Chondrocyte (in vitro differentiated cells): ENCODE results near the gene TUBB. TPM values are rescaled to one million over a fixed set of nuclear protein-coding genes. Genes with fewer than 3 reads are reported as not detected.

Experiments
- DNase-seq: peaks from one replicate; pipeline ENCODE4 v3.0.0; 2021; ENCODE audit warnings: mixed read lengths, low spot score
- H3K27ac Mint-ChIP-seq: one replicate; pipeline ENCODE4 v1.8.0; 2021; ENCODE audit warnings: mild to moderate bottlenecking, moderate library complexity, mixed read lengths; ENCODE audit not compliant: unreplicated experiment
- H3K27me3 Mint-ChIP-seq: 2 replicates; pipeline ENCODE4 v1.8.0; 2021; ENCODE audit warnings: low read depth, mixed read lengths
- H3K36me3 Mint-ChIP-seq: 2 replicates; pipeline ENCODE4 v1.8.0; 2021; ENCODE audit warnings: low read depth, mixed read lengths
- H3K4me1 Mint-ChIP-seq: 2 replicates; pipeline ENCODE4 v1.8.0; 2021; ENCODE audit warnings: low read depth, mild to moderate bottlenecking, mixed read lengths
- H3K4me3 Mint-ChIP-seq: one replicate; pipeline ENCODE4 v1.8.0; 2021; ENCODE audit warnings: mild to moderate bottlenecking, moderate library complexity, mixed read lengths; ENCODE audit not compliant: unreplicated experiment
- H3K9me3 Mint-ChIP-seq: 2 replicates; pipeline ENCODE4 v1.8.0; 2021; ENCODE audit warnings: low read depth, mixed read lengths
- total RNA-seq: library from RNA; stranded (reverse); gene quantifications from 3 replicates; pipeline ENCODE4 v1.2.1, GENCODE V29; 2021
- TF ChIP-seq, protein P1 (sequence below): fragments of 200-600 bp; sonication (generic); IDR thresholded peaks from 2 replicates; pipeline ENCODE4 v1.5.0; 2021; ENCODE audit warnings: antibody characterized with exemption, mild to moderate bottlenecking, moderate library complexity

TUBB gene
- total RNA-seq, 1 donor from 2014 or later: 681 TPM

DNA sequence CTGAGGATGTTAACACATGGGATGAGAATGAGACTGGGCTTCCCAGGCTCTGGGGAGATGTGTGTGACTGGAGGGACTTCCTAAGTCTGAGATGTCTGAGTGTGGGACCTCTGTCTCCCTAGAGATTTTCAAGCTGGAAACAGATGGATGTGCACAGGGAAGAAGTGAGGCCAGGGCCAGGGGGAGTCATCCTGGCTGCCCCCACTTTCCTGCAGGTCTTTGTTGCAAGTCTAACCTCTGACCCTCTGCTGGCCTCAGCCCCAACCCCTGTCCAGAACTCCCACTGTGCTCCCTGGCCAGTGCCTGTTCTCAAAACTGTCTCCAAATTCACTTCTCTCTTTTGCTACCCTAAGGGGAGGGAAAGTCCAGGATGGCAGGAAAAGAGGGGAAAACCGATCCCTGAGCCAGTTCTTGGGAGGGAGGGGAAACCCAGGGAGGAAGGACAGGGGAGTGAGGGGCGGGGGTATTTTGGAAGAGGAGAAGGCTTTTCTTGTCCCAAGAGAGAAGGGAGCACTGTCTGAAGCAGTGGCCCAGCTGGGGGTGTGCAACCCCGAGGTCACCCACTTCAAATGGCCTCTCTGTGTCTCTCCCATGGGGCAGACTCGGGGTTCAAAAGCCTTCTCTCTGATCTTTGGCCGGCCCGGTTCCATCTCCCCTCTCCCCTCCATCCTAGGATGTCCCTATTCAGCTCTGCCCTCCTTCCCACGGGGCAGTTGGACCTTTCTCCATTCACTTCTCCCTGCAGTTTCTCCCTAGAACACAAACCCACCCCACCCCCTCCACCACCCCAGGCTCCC is 36.8 kb upstream of the TUBB start:
- Mint-ChIP-seq H3K27ac (peak overlapping the region; percentile 97), H3K4me1 (peaks cover 66% of the 10 kb centered on the region), H3K9me3 (no peaks in the 10 kb centered on the region), H3K27me3 (no peaks in the 10 kb centered on the region), H3K36me3 (peaks cover 35% of the 10 kb centered on the region), H3K4me3 (peak overlapping the region; percentile 99)
- no peak for DNase-seq
- TF ChIP-seq, protein P1, sequence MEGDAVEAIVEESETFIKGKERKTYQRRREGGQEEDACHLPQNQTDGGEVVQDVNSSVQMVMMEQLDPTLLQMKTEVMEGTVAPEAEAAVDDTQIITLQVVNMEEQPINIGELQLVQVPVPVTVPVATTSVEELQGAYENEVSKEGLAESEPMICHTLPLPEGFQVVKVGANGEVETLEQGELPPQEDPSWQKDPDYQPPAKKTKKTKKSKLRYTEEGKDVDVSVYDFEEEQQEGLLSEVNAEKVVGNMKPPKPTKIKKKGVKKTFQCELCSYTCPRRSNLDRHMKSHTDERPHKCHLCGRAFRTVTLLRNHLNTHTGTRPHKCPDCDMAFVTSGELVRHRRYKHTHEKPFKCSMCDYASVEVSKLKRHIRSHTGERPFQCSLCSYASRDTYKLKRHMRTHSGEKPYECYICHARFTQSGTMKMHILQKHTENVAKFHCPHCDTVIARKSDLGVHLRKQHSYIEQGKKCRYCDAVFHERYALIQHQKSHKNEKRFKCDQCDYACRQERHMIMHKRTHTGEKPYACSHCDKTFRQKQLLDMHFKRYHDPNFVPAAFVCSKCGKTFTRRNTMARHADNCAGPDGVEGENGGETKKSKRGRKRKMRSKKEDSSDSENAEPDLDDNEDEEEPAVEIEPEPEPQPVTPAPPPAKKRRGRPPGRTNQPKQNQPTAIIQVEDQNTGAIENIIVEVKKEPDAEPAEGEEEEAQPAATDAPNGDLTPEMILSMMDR: no peak

DNA sequence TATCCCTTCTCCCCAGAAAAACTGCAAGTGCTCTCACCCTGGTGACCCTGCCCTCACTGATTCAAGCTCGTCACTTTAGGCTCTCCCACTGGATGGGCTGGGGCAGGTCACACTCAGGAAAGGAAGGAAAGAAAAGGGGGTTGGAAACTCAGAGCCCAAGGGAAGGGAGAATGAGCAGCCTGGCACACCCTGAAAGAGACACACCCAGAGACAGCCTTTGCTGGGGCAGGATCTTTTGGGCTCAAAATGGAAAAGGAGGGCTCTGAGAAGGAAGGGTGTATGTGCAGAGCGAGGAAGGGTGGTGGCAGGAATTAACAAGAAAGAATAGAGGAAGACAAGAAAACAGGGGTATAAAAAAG is 36.2 kb upstream of the TUBB start:
- Mint-ChIP-seq H3K4me1 (peaks cover 66% of the 10 kb centered on the region), H3K4me3 (peak overlapping the region; percentile 99), H3K9me3 (no peaks in the 10 kb centered on the region), H3K27ac (peak overlapping the region; percentile 97), H3K27me3 (no peaks in the 10 kb centered on the region), H3K36me3 (peaks cover 32% of the 10 kb centered on the region)
- TF ChIP-seq, protein P1: no peak
- DNase-seq: no peak

DNA sequence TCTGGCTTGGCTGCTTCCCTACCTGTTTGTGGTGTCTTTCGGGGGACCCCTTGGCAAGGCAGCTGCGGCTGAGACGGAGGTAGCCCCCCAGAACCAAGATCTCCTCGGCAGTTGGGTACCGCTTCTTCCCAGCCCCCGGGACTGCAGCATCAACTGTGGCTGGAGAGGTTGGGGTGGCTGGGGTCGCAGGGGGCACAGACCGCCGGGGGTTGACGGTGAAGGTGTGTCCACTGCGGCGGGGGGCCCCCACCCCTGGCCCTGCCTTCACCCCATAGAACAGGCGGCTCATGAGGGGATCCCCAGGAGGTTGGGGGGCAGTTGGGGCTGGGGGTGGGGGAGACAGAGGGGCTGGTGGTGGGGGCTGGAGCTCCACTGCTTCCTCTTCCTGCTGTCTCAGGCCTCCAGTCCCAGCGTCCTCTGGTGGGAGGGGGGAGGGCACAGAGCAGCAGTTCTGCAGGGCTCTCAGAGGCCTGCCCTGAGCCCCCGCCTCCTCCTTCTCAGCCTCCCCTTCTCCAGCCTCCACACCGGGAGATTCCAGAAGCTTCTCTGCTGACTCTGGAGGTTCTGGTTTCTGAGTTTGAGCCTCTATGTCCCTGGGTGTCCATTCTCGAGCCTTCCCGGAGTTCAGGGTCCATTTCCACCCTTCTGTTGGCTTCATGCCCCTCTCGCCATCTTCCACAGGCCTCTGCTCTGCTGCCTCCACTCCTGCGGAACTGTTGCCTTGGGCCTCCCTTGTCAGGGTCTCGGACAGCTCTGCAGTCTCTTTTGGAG is 35.6 kb upstream of the TUBB start:
- H3K27me3 Mint-ChIP-seq: no peaks in the 10 kb centered on the region
- peaks cover 66% of the 10 kb centered on the region for H3K4me1 Mint-ChIP-seq
- TF ChIP-seq, protein P1: no peak
- no peaks in the 10 kb centered on the region for H3K9me3 Mint-ChIP-seq
- H3K27ac Mint-ChIP-seq: peak overlapping the region; percentile 97
- peaks cover 31% of the 10 kb centered on the region for H3K36me3 Mint-ChIP-seq
- no peak for DNase-seq
- peak overlapping the region; percentile 99 for H3K4me3 Mint-ChIP-seq

DNA sequence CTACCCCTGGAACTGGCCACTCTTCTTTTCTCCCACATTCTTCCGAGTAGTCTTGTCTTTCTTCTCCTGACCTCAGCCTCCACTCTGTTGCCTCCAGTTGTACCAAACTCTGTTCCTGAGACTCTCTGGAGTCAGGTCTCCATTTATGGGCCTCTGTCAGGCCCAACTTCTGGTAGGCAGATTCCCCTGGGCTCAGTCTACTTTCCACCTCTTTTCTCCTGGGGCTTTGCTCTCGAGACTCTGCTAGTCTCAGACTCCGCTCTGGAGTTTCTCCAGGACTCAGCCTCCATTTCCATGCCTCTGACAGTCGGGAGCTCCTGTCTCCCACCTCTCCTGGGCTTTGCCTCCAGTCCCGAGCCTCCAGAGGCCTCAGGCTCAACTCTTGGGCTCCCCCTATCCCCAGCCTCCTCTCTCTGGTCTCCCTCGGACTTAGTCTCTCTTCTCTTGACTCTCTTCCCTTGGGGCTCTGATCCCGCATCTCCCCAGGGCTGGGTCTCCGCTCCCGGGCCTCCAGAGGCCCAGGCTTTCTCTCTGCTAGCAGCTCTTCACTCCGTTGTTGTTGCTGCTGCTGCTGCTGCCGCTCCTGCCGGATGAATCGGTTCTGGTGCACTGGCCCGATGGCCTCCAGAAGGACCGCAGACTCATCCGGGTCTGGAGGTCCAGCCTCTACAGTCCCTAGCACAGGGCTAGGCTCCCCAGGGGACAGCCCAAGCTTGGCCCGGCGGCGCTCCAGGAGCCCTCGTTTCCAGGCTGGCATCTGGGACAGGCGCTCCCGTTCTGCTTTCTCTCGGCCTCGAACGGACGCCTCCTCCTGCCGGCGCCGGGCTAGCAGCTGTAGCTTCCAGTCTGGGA is 34.8 kb upstream of the TUBB start:
- Mint-ChIP-seq H3K36me3 (peaks cover 31% of the 10 kb centered on the region), H3K4me1 (peaks cover 66% of the 10 kb centered on the region)
- no peak for DNase-seq

More for the DNA sequence above, 34.8 kb upstream of the TUBB start:
- TF ChIP-seq, protein P1: peak; percentile 51
- no peaks in the 10 kb centered on the region for H3K9me3 Mint-ChIP-seq
- H3K4me3 Mint-ChIP-seq: peak overlapping the region; percentile 99
- H3K27me3 Mint-ChIP-seq: no peaks in the 10 kb centered on the region
- H3K27ac Mint-ChIP-seq: peak overlapping the region; percentile 97
